Ramos (cell line): Measurements from ENCODE around the gene NMT2.

Experiments
- in situ Hi-C: fragments of 300-500 bp; cut with MboI; formaldehyde crosslinking; loops from one replicate; pipeline ENCODE4 v1.14.3; 2022; ENCODE audit warnings: low sequenced_read_pairs; ENCODE audit not compliant: unreplicated experiment

Gene NMT2

GRCh38 chr10:15103513-15103912 lies 65.0 kb downstream of the NMT2 start:
- in situ Hi-C loops = no loop called here

- in situ Hi-C loops = no loop called here
Measured at GRCh38 chr10:15099886-15100285, 68.6 kb downstream of the NMT2 start.

GRCh38 chr10:15097011-15097812 lies 71.3 kb downstream of the NMT2 start, which contains the start of gene RPP38:
RPP38 (plus strand) TSS chr10:15097355; CDS start chr10:15103315, 5,960 bp downstream.
- in situ Hi-C loops = no loop called here

DNA sequence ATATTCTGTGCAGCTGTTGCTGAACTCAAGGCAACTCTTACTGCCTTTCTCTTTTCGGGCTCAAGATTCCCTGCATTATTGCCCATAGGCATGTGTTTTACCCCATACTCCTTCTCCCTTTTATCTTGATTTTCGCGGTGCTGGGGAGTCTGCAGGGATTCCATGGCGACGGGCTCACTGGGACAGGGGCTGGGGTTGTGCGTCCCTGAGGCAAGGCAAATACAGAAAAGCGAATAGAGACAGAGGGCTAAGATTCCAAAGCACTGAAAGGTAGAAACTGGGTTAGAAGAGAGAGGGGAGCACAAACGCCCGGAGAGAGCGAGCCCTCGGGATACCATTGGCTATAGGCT lies 71.9 kb downstream of the NMT2 start:
- in situ Hi-C loops = no loop called here

GRCh38 chr10:15092855-15093408 lies 75.6 kb downstream of the NMT2 start:
- in situ Hi-C loops = no loop called here

- in situ Hi-C loops = no loop called here
Measured at GRCh38 chr10:15091418-15091817, 77.1 kb downstream of the NMT2 start.

- in situ Hi-C loops = no loop called here
Measured at GRCh38 chr10:15088428-15089261, 79.8 kb downstream of the NMT2 start, which contains the start of gene ACBD7. ACBD7 (minus strand) TSS chr10:15088776; CDS start chr10:15088728, 48 bp downstream.

- in situ Hi-C loops = no loop called here
Measured at GRCh38 chr10:15084502-15084922, 84.0 kb downstream of the NMT2 start.

- in situ Hi-C loops = no loop called here
Measured at GRCh38 chr10:15083674-15084501, 84.6 kb downstream of the NMT2 start.

- in situ Hi-C loops = no loop called here
Measured at GRCh38 chr10:15075421-15075820, 93.1 kb downstream of the NMT2 start.

- in situ Hi-C loops = no loop called here
Measured at GRCh38 chr10:15072358-15072757, 96.1 kb downstream of the NMT2 start.

- in situ Hi-C loops = no loop called here
Measured at GRCh38 chr10:15069230-15069629, 99.3 kb downstream of the NMT2 start.

GRCh38 chr10:15068802-15069201 lies 99.7 kb downstream of the NMT2 start:
- in situ Hi-C loops = no loop called here

- in situ Hi-C loops = no loop called here
Measured at GRCh38 chr10:15067154-15067553, 101.3 kb downstream of the NMT2 start.

DNA sequence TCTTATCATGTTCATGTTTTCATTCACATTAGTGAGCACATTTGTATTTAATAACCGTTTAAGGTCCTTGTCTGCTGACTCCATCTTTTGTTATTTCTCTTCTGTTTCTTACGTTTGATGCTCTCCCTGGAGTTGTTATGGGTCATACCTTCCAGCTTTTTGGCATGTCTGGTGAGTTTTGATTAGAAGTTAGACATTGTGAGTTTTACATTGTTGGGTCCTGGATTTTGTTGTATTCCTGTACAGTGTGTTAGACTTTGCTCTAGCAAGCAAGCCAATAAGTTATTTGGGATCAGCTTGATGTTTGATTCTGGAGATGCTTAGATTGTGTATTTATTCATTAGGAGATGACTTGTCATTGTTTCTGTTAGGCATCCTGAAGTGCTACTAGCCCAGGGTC lies 107.9 kb downstream of the NMT2 start:
- in situ Hi-C loops = no loop called here

- in situ Hi-C loops = no loop called here
Measured at GRCh38 chr10:15059914-15060313, 108.6 kb downstream of the NMT2 start.

GRCh38 chr10:15058689-15059088 lies 109.8 kb downstream of the NMT2 start:
- in situ Hi-C loops = no loop called here
